ENCODE measurements around the gene ECI2.
"Not testable (repeated sequence)": the region's sequence is repeated elsewhere in the genome, so short reads cannot be mapped to it uniquely, and the experiment has no call there.

Gene ECI2

DNA sequence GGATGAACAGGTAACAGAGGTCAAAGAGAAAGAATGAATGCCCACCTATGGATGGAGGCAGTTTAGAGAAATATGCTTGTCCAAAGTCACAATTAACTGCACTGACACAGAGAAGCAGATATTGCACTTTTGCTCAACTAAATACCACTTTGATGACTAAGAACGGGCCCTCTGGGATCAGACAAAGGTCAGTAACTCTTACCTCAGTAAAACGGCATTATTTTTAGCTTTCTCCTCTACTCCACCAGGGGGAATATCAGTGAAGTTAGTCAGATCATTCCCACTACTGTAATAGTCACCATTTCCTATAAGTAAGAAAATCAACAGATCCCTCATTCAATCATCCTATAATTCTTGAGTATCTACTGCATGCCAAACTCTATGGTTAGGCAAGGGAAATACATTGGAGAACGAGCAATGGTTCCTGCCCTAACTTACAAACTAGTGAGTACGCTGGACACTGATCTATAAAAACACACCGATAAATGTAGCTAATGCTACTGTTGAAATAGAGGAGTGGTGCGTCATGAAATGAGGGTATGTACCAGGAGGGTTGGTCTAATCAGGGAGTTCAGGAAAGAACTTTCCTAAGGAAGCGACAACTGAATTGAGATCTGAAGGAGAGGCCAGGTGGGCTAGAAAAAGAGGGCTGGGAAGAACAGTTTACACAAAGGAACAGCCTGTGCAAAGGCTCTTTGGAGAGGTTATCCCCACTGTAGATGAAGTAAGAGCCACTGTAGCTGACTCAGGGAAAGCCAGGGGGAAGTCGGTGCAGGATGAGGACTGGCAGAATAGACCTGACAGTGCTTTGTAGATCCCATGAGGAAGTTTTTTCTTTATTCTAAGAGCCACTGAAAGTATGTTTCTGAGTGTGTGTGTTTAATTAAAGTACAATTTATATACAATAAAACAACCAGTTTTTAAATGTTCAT, 9.2 kb downstream of the ECI2 start:
- peaks cover 15% of the 10 kb centered on the region for H3K36me3 ChIP-seq (ENCODE audit: control insufficient read depth, insufficient read depth, low read length)
- H3K4me1 ChIP-seq (ENCODE audit: control insufficient read depth, insufficient read depth, low read length) = no peaks in the 10 kb centered on the region
- WGBS, 2 experiments = 92 to 96% methylated on average over 8 of the region's 8 CpGs
- no peak overlapping the region for H3K27ac ChIP-seq (ENCODE audit: insufficient read depth, low read depth, low read length, poor library complexity, severe bottlenecking)
- H3K27me3 ChIP-seq (ENCODE audit: control insufficient read depth, insufficient read depth, low read length, poor library complexity, severe bottlenecking) = no peaks in the 10 kb centered on the region
- no peaks in the 10 kb centered on the region for H3K9me3 ChIP-seq (ENCODE audit: control insufficient read depth, low read length)
- H3K4me3 ChIP-seq (ENCODE audit: insufficient read depth, low read depth, low read length) = no peak overlapping the region

DNA sequence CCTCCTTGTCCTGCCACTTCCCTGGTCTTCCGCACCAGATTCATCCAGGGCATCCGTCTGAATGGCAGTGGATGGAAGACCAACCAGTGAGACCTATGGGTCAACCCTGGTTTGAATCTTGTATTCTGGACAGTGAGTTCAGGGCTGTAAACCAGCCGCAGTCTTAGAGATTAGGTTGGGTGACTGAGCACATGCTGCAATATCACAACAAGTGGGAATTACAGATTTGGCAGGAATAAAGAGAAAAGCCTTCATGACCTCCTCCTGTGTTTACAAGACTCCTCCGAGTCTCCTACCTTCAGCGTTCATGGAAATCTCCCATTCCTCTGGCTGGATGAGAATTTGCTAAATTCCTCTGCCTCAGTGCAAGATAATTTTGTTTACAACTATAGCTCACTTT, 9.9 kb downstream of the ECI2 start:
- Histone ChIP-seq H3K27me3 (ENCODE audit: control insufficient read depth, insufficient read depth, low read length, poor library complexity, severe bottlenecking) (no peaks in the 10 kb centered on the region), H3K4me1 (ENCODE audit: control insufficient read depth, insufficient read depth, low read length) (no peaks in the 10 kb centered on the region), H3K36me3 (ENCODE audit: control insufficient read depth, insufficient read depth, low read length) (peaks cover 14% of the 10 kb centered on the region), H3K9me3 (ENCODE audit: control insufficient read depth, low read length) (no peaks in the 10 kb centered on the region), H3K27ac (ENCODE audit: insufficient read depth, low read depth, low read length, poor library complexity, severe bottlenecking) (no peak overlapping the region), H3K4me3 (ENCODE audit: insufficient read depth, low read depth, low read length) (no peak overlapping the region)
- WGBS, 2 experiments = 93 to 95% methylated on average over 5 of the region's 5 CpGs

DNA sequence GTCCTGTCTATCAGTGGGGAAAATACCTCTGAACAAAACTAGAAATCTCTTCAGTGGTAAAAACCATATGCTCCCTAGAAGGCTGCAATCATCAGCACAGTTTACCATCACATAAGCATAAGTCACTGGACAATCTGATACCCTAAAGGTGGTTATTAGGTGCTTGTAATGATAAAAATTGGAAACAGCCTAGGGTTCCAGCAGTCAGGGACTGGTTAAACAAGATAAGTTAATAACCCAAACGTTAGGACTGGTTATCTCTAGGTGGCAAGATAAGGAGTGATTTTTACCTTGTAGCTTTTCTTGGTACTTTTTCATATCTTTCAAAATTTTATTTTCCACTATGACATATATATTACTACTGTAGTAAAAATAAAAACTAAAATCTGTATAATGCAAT, 11.0 kb downstream of the ECI2 start:
- 79 to 100% methylated on average over 1 of the region's 1 CpG for WGBS, 2 experiments
- Histone ChIP-seq H3K27ac (ENCODE audit: insufficient read depth, low read depth, low read length, poor library complexity, severe bottlenecking) (no peak overlapping the region), H3K4me3 (ENCODE audit: insufficient read depth, low read depth, low read length) (no peak overlapping the region), H3K36me3 (ENCODE audit: control insufficient read depth, insufficient read depth, low read length) (peaks cover 5% of the 10 kb centered on the region), H3K9me3 (ENCODE audit: control insufficient read depth, low read length) (no peaks in the 10 kb centered on the region), H3K4me1 (ENCODE audit: control insufficient read depth, insufficient read depth, low read length) (no peaks in the 10 kb centered on the region), H3K27me3 (ENCODE audit: control insufficient read depth, insufficient read depth, low read length, poor library complexity, severe bottlenecking) (no peaks in the 10 kb centered on the region)

DNA sequence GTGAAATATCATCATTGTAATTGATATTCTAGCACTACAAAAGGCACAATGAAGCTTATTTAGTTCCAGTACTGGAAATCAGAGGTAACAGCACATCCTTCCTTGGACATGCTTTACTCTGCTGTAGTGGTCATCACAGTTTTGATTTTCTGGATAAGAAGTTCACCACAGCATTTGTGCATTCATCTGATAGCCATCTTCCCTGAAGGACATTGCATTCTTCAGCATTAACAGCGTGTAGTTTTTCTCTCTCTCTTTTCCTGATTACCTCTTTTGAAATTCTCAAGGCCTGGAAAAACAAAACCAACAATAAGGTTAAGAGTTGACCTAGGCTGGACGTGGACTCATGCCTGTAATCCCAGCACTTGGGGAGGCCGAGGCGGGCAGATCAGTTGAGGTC, 19.6 kb downstream of the ECI2 start:
- no peaks in the 10 kb centered on the region for H3K9me3 ChIP-seq (ENCODE audit: control insufficient read depth, low read length)
- WGBS, 2 experiments = 79 to 97% methylated on average over 4 of the region's 4 CpGs
- no peak overlapping the region for H3K4me3 ChIP-seq (ENCODE audit: insufficient read depth, low read depth, low read length)
- no peak overlapping the region for H3K27ac ChIP-seq (ENCODE audit: insufficient read depth, low read depth, low read length, poor library complexity, severe bottlenecking)
- peaks cover 5% of the 10 kb centered on the region for H3K36me3 ChIP-seq (ENCODE audit: control insufficient read depth, insufficient read depth, low read length)
- no peaks in the 10 kb centered on the region for H3K4me1 ChIP-seq (ENCODE audit: control insufficient read depth, insufficient read depth, low read length)
- no peaks in the 10 kb centered on the region for H3K27me3 ChIP-seq (ENCODE audit: control insufficient read depth, insufficient read depth, low read length, poor library complexity, severe bottlenecking)

DNA sequence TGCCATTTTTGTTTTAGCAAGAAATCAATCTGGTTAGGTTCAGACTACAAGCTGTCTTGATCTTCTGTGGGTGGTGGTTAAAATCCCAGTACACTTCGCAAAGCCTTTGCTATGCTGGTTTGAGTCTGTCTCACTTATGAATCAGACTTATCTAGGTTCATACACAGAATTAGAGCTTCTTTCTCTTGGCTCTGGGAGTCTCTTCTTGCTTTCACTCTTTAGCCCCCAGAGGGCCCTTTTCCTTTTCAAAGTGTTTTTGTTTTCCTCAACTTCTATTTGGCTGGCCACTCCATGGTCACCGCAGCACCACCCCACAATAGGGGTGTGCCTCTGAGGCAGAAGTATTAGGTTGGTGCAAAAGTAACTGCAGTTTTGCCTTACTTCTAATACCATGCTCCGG, 21.3 kb downstream of the ECI2 start:
- no peak overlapping the region for H3K4me3 ChIP-seq (ENCODE audit: insufficient read depth, low read depth, low read length)
- H3K4me1 ChIP-seq (ENCODE audit: control insufficient read depth, insufficient read depth, low read length) = no peaks in the 10 kb centered on the region
- H3K36me3 ChIP-seq (ENCODE audit: control insufficient read depth, insufficient read depth, low read length) = no peaks in the 10 kb centered on the region
- no peaks in the 10 kb centered on the region for H3K9me3 ChIP-seq (ENCODE audit: control insufficient read depth, low read length)
- WGBS, 2 experiments = 92 to 96% methylated on average over 3 of the region's 3 CpGs
- H3K27me3 ChIP-seq (ENCODE audit: control insufficient read depth, insufficient read depth, low read length, poor library complexity, severe bottlenecking) = no peaks in the 10 kb centered on the region
- no peak overlapping the region for H3K27ac ChIP-seq (ENCODE audit: insufficient read depth, low read depth, low read length, poor library complexity, severe bottlenecking)

DNA sequence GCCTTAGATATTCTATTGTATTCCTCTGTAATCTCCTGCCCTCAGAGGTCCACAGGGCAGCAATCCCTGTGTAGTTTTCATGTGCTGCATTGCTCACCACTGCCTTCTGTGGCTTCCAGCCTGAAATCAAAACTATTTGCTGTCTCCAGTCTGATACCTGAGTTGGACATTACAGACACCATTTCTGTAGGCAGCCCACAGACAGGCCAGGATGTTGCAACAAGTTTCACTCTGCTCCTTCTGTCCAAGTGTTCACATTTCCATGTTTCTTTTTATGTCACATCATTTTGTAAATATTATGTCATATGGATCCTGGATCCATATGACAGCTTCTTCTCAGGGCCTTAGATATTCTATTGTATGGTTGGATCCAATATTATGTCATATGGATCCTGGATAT, 21.7 kb downstream of the ECI2 start:
- no peaks in the 10 kb centered on the region for H3K9me3 ChIP-seq (ENCODE audit: control insufficient read depth, low read length)
- no peak overlapping the region for H3K4me3 ChIP-seq (ENCODE audit: insufficient read depth, low read depth, low read length)
- no peaks in the 10 kb centered on the region for H3K36me3 ChIP-seq (ENCODE audit: control insufficient read depth, insufficient read depth, low read length)
- H3K27me3 ChIP-seq (ENCODE audit: control insufficient read depth, insufficient read depth, low read length, poor library complexity, severe bottlenecking) = no peaks in the 10 kb centered on the region
- no peak overlapping the region for H3K27ac ChIP-seq (ENCODE audit: insufficient read depth, low read depth, low read length, poor library complexity, severe bottlenecking)
- no peaks in the 10 kb centered on the region for H3K4me1 ChIP-seq (ENCODE audit: control insufficient read depth, insufficient read depth, low read length)

DNA sequence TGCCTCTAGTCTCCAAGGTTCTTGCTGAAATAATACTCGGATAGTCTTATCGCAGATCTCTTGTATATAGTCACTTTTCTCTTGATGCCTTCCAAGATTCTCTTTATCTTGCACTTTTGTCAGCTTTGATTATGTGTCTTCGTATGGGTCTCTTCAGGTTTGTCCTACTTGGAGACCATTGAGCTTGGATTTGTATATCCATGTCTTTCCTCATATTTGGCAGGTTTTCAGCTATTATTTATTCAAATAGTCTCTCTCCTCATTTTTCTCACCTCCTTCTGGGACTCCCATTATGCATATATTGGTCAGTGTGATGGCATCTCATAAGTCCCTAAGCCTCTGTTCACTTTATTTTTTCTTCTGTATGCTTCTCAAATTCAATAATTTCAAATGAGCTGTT, 23.0 kb downstream of the ECI2 start:
- Histone ChIP-seq H3K27me3 (ENCODE audit: control insufficient read depth, insufficient read depth, low read length, poor library complexity, severe bottlenecking) (no peaks in the 10 kb centered on the region), H3K9me3 (ENCODE audit: control insufficient read depth, low read length) (no peaks in the 10 kb centered on the region), H3K4me1 (ENCODE audit: control insufficient read depth, insufficient read depth, low read length) (no peaks in the 10 kb centered on the region), H3K4me3 (ENCODE audit: insufficient read depth, low read depth, low read length) (no peak overlapping the region), H3K27ac (ENCODE audit: insufficient read depth, low read depth, low read length, poor library complexity, severe bottlenecking) (no peak overlapping the region), H3K36me3 (ENCODE audit: control insufficient read depth, insufficient read depth, low read length) (no peaks in the 10 kb centered on the region)
- WGBS, 2 experiments = 95 to 98% methylated on average over 3 of the region's 3 CpGs

DNA sequence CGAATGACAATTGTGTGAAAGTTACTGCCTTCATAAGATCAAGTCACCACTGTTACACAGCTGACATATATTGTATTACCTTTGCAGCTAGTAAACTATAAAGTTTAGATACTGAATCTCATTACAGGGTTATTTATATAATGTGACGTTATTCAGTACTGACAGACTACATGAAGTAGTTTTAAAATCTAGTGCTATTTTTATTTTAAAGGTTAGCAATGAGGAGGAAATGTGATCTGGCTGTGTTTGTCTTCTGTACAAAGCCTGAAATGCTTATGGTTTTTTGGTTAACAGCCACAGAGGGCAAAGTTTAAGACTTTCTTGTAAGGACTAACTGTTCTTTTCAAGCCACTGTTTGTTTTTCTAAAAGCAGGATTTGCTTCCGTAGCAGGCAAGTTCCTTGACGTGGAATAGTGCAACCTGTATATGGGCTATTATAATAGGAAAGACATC, 26.0 kb downstream of the ECI2 start:
- WGBS, 2 experiments = 72 to 79% methylated on average over 4 of the region's 4 CpGs
- H3K27me3 ChIP-seq (ENCODE audit: control insufficient read depth, insufficient read depth, low read length, poor library complexity, severe bottlenecking); H3K9me3 ChIP-seq (ENCODE audit: control insufficient read depth, low read length); H3K4me3 ChIP-seq (ENCODE audit: insufficient read depth, low read depth, low read length); H3K27ac ChIP-seq (ENCODE audit: insufficient read depth, low read depth, low read length, poor library complexity, severe bottlenecking); H3K4me1 ChIP-seq (ENCODE audit: control insufficient read depth, insufficient read depth, low read length); H3K36me3 ChIP-seq (ENCODE audit: control insufficient read depth, insufficient read depth, low read length): not testable (repeated sequence)

DNA sequence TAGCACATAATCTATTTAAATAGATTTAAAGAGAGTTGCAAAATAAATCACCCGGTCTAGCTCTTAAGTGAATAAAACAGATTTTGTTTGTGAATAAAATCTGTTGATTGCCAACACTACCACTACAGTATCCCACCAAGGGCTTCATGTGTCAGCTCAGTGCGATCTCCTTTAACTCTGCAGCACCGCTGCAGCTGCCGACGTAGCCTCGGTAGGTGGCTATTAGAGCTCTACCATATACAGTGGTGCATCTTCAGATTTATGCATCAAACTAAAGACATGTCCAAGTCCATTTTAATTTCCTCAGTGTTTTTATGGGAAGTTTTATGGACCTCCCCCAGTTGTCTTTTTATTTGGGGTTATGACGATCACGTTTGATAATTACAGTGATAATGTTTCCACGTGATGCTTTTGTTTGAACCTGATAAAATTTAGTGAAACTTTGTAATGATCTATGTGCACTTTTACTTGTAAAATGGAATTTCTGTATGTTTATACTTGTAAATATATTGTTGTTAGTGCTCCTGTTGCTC, 26.7 kb downstream of the ECI2 start:
- Histone ChIP-seq H3K36me3 (ENCODE audit: control insufficient read depth, insufficient read depth, low read length) (no peaks in the 10 kb centered on the region), H3K27me3 (ENCODE audit: control insufficient read depth, insufficient read depth, low read length, poor library complexity, severe bottlenecking) (no peaks in the 10 kb centered on the region), H3K4me1 (ENCODE audit: control insufficient read depth, insufficient read depth, low read length) (no peaks in the 10 kb centered on the region), H3K27ac (ENCODE audit: insufficient read depth, low read depth, low read length, poor library complexity, severe bottlenecking) (no peak overlapping the region), H3K4me3 (ENCODE audit: insufficient read depth, low read depth, low read length) (no peak overlapping the region), H3K9me3 (ENCODE audit: control insufficient read depth, low read length) (no peaks in the 10 kb centered on the region)
- whole genome bisulfite sequencing, 2 experiments = 87 to 89% methylated on average over 8 to 9 of the region's 9 CpGs

DNA sequence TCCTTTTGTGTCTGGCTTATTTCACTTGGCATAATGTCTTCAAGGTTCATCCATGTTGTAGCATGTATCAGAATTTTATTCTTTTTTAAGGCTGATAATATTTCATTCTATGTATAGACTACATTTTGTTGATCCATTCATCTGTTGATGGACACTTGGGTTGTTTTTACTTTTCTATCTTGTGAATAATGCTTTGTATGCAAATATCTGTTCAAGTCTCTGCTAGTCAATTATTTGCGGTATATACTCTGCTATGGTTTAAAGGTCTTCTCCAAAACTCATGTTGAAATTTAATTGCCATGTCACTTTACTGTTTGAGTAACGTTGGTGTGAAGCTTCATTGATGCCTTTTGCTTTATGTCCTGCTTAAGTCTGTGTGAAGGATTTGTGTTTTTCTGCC, 27.5 kb downstream of the ECI2 start:
- no peaks in the 10 kb centered on the region for H3K9me3 ChIP-seq (ENCODE audit: control insufficient read depth, low read length)
- H3K4me3 ChIP-seq (ENCODE audit: insufficient read depth, low read depth, low read length) = no peak overlapping the region
- no peak overlapping the region for H3K27ac ChIP-seq (ENCODE audit: insufficient read depth, low read depth, low read length, poor library complexity, severe bottlenecking)
- no peaks in the 10 kb centered on the region for H3K27me3 ChIP-seq (ENCODE audit: control insufficient read depth, insufficient read depth, low read length, poor library complexity, severe bottlenecking)
- whole genome bisulfite sequencing, 2 experiments = 92 to 95% methylated on average over 1 to 2 of the region's 2 CpGs
- no peaks in the 10 kb centered on the region for H3K36me3 ChIP-seq (ENCODE audit: control insufficient read depth, insufficient read depth, low read length)
- no peaks in the 10 kb centered on the region for H3K4me1 ChIP-seq (ENCODE audit: control insufficient read depth, insufficient read depth, low read length)
